GM08714 (cell line): ENCODE data around the gene OPA3.

Experiments
- H3K4me3 ChIP-seq: fragments of 200-500 bp; sonication (Bioruptor generic); 2 replicates; pipeline ENCODE4 v1.5.1; 2014; ENCODE audit warnings: mild to moderate bottlenecking, low read length, inconsistent platforms
- ZNF274 ChIP-seq: IDR thresholded peaks from 2 replicates; pipeline ENCODE4 v1.6.1; 2012; ENCODE audit warnings: mild to moderate bottlenecking, low read depth, low read length

Gene OPA3

DNA sequence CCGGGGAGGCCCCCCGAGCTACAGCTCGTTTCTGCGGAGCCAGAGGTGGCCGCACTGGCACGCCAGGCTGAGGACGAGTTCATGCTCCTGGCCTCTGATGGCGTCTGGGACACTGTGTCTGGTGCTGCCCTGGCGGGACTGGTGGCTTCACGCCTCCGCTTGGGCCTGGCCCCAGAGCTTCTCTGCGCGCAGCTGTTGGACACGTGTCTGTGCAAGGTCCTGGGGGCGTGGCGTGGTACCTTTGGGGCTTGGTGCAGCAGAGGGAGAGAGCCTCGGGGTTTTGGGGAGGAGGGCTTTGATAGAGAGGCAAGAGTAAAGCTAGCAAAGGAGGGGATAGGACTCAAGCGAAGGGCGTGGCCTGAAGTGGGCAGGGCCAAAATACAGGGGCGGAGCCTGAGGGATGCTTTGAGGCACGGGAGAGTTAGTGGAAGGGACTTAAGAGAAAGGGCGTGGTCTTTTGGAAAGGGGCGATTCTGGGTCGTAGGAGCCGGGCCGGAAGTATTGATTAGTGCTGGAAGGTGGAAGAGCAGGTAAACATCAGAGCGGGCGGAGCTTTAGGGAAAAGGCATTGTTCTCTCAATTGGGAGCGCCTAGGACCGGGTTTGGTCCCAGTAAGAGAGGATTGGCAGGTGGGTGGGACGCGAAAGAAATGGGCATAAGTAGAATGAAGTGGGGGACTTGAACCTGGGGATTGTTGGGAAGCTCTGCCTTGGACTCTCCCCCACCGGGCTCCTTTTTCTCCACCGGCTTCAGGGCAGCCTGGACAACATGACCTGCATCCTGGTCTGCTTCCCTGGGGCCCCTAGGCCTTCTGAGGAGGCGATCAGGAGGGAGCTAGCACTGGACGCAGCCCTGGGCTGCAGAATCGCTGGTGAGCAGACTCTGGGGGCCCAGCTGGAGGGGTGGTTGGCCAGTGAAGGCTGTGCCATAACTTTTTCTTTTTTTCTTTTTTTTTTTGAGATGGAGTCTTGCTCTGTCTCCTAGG lies 85.1 kb downstream of the OPA3 start:
- H3K4me3 ChIP-seq: no peak overlapping the region; the same call in 1 of the 2 replicates
- no peak for TF ChIP-seq ZNF274

DNA sequence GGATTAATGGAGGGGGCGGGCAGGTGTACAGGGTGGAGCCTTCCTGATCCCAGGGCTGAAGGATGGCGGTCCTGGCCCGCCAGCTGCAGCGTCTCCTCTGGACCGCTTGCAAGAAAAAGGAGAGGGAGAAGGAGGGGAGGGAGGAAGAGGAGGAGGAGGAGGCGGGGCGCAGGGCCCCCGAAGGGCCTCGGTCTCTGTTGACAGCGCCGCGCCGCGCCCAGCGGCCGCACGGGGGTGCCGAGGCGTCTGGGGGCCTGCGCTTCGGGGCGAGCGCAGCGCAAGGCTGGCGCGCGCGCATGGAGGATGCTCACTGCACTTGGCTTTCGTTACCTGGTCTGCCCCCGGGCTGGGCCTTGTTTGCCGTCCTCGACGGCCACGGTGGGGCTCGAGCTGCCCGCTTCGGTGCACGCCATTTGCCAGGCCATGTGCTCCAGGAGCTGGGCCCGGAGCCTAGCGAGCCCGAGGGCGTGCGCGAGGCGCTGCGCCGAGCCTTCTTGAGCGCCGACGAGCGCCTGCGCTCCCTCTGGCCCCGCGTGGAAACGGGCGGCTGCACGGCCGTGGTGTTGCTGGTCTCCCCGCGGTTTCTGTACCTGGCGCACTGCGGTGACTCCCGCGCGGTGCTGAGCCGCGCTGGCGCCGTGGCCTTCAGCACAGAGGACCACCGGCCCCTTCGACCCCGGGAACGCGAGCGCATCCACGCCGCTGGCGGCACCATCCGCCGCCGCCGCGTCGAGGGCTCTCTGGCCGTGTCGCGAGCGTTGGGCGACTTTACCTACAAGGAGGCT lies 86.0 kb downstream of the OPA3 start, which contains the start of gene PPM1N:
Gene PPM1N (plus strand): TSS at position 33 of the 785 bp plus-strand sequence. CDS start 30 bp downstream, at position 63.
- TF ChIP-seq ZNF274: no peak
- peak within 1 kb of the TSS; percentile 37; the same call in 1 of the 2 replicates for H3K4me3 ChIP-seq

DNA sequence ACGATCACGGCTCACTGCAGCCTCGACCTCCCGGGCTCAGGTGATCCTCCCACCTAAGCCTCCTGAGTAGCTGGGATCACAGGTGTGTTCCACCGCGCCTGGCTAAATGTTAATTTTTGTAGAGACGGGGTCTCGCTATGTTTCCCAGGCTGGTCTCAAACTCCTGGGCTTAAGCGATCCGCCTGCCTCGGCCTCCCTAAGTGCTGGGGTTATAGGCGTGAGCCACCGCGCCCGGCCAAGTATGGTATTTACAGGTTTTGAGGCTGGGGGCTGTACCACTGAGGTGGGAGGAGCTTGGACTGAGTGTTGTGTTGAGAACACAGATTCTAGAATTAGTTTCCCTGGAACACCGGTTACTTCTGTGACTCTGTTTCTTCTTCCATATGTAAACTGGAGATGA lies 86.8 kb downstream of the OPA3 start:
- TF ChIP-seq ZNF274: no peak
- H3K4me3 ChIP-seq: no peak overlapping the region

DNA sequence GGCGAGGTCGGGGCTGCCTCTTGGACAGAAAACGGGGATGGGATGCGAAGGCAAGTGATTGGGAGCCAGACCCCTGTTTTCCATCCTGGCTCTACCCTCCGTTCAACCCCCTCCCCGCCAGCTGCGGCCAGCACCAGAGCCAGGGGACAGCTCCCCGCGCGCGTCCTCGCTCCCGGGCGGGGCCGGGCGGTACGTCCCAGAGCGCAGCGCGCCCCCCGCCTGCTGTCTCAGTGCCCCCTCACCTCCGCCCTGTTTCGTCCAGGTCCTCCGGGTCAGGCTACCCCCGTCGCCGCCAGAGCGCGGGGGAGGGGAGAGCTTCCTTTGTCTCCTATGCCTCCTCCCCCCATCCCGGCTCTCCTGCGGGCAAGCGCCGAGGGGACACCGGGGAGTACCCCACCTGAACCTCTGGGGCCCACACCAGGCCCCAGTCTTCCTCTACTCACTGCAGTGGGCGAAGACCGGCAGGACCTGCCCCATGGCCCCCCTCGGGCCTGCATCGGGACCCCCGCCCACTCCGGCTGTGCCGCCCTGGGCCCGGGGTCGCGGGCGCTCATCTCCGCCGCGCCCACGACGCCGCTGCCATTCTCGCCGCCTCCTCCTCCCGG lies 88.2 kb downstream of the OPA3 start:
- peak overlapping the region; percentile 52; the same call in 1 of the 2 replicates for H3K4me3 ChIP-seq
- no peak for TF ChIP-seq ZNF274

DNA sequence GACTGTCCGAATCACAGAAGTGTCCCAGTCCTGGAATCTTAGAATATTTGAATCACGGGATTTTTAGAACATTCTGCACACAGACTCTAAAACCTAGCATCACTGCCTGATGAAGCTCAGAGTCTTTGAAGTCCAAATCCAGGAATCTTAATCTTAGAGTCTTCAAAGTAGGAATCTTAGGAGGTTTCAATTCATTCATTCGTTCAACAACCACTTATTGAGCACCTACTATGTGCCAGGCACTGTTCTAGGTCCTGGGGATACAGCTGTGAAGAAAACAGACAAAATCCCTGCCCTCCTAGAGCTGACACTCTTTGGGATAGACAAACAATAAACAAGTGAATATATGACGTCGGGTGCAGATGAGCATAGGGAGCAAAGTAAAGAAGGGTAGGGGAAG lies 89.4 kb downstream of the OPA3 start:
- H3K4me3 ChIP-seq: no peak overlapping the region
- TF ChIP-seq ZNF274: no peak

DNA sequence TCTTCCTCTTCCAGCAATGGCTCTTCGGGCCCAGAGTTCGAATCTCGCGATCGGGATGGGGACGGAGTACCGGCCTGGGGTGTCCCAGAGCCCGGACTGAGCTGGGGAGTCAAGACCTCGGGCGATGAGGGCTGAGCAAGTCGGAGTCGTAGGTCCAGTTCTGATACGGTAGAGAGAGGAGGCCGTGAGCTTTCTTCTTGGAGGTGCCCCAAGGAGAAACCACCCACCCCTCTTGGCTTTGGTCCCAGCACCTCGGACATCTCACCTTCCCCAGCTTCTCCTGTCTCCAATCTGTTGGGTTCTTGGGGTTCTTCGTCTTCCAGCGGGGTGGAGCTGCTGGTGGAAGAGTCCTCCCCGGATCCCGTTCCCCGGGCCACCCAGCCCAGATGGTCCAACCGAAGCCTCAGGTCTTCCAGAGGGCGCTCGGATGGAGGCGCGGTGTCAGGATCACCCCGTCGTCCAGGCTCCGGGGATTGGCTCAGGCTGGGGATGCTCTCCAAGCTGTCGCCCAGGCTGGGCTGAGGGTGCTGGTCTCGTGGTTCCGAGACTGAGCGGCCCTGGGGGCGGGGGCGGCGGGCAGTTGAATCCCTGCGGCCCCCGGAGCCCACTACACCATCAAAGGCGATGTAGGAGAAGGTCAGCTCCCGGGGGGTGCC lies 90.2 kb downstream of the OPA3 start:
- no peak overlapping the region for H3K4me3 ChIP-seq
- TF ChIP-seq ZNF274: no peak

DNA sequence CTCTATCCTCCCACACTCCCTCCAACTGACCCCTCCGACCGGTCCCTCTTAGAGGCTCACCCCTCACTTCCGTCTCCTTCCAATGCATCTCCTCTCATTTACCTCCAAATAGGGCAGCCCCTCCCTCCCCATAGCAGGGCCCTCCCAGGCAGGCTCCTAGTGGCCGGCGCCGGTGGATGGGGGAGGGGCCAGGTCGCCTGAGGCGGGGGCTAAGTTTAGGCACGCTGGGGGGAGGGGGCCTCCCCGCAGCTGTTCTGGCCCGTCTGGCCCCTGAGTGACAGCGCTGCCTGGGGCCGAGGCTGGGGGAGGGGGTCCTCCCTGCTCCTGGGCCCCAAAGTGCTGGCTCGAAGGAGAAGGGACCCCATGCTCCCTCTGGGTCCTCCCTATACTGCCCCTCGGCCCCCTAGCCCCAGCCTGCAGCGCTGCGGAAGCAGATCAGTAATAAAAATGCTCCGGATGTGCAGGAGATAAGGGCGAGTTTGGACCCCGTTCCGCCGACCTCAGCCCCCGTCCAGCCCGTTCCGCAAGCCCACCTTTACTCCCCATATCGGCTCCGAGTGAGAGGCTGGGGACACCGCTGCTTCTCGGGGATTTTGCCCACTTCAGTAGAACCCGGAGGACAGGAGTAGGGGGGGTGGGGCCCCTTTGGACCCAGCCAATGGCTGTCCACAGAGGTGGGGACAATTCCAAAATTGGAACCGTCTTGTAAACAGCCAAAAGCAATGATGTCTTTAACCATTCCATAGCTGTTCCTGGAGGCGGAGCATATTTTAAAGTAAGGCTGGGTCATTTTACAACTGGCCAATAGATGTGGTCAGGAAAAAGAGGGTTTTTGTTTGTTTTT lies 91.8 kb downstream of the OPA3 start:
- H3K4me3 ChIP-seq: peak overlapping the region; percentile 62
- TF ChIP-seq ZNF274: no peak

DNA sequence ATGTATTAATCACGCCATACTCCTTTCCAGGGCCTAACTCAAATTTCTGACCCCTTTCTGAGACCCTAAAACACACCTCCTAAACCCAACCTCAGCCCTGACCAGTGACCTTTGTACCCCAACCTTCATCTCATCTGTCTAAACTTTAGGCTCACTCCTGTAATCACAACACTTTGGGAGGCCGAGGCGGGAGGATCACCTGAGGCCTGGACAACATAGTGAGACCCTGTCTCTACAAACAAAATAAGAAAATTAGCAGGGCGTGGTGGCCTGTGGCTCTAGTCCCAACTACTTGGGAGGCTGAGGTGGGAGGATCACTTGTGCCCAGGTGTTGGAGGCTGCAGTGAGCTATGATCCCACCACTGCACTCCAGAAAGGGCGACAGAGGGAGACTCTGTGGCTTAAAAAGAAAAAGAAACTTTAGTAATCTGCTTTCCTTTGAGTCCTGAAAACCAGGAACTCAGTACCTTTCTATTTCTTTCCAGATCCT lies 92.4 kb downstream of the OPA3 start:
- TF ChIP-seq ZNF274: no peak
- H3K4me3 ChIP-seq: peak overlapping the region; percentile 62; the same call in 1 of the 2 replicates

DNA sequence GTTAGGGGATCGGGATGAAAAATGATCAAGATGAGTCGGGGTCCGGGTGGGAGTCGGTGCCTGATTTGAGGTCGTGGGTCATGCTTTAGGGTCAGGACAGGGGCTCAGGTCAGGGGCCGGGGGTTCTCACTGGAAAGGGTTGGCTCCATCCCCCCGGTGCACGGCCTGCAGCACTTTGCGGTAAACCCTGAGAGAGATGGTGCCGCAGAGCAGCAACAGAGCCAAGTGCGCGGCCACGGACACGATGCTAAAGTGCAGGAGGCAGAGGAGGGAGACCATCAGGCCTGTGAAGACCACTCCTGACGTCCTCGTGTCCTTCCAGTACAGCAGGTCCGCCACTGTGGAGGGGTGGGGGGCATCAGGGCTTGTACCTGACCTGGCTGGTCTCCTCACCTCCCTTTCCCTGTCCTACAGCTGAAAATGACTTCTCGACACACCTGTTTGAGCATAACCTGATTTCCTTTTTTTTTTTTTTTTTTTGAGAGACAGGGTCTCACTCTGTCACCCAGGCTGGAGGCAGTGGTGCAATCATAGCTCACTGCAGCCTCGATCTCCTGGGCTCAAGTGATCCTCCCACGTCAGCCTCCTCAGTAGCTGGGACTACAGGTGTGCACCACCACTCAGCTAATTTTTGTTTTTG lies 95.3 kb downstream of the OPA3 start:
- no peak for TF ChIP-seq ZNF274
- H3K4me3 ChIP-seq: no peak overlapping the region

DNA sequence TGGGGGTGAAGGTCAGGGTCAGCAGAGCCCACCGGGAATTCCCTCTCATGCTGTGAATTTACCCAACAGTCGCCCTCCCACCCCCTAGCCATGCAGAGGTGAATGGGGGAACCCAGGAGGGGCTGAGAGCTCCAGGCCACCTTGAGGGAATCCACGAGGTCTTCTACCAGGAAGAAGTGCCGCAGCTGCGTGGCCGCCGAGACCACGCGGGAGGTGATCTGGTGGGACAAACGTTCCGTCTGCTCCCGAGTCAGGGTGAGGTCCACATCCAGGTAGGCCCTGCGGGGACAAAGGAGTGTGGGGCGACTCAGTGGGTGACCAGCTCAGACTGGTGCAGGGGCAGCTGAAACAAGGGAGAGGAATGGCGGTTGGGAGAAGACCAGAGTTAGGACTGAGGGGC lies 95.9 kb downstream of the OPA3 start:
- H3K4me3 ChIP-seq: no peak overlapping the region
- TF ChIP-seq ZNF274: no peak

DNA sequence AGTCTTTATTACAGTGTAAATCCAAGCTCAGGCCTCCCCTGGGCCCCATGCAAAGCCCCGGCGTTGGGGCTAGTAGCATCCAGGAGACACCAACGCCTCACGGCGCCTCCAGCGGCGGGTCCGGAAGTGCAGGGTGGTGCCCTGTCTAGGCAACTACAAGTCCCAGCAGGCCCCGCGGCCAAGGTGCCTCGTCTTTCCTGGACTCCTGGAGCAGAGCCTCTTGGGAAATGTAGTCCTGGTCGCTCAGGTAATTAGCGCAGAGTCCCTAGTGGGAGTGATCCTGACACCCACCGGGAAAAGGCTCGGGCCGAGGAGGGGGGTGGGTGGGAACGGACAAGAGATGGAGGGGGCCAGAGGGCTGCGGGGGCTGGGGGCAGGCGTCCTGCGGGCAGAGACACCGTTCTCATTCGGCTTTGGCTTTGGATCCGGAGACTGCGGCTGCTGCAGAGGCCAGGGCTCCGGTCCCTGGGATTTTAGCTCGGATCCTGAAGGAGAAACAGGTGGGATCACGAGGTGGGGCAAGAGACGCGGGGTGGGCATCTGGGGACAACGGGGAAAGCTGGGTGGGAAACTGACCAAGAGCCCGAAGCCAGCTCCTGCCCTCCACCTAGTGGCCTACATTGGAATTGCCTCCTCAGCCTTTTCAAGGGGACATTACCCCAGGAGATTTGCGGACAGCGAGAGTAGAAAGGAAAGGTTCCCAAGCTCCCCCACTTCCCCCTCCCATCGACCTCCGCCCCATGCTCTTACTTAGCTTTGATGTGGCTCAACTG lies 99.1 kb downstream of the OPA3 start:
- H3K4me3 ChIP-seq: peak overlapping the region; percentile 57
- no peak for TF ChIP-seq ZNF274
